ENCODE measurements around the gene NNAT.

The NNAT gene

GRCh38 chr20:37567331-37567665 is 46.2 kb downstream of the NNAT start:
- WGBS (ENCODE audit: insufficient coverage, insufficient read length) = no CpG with 5 or more reads among the region's 7 CpGs
- H3K27ac ChIP-seq (ENCODE audit: low read length) = no peak overlapping the region
- DNase-seq (ENCODE audit: low read depth, low spot score) = no peak
- no peaks in the 10 kb centered on the region for H3K36me3 ChIP-seq (ENCODE audit: control insufficient read depth, insufficient read depth, low read length)
- H3K4me3 ChIP-seq (ENCODE audit: low read length) = no peak overlapping the region
- H3K27me3 ChIP-seq (ENCODE audit: control insufficient read depth, insufficient read depth, low read length) = 0 out of 2 replicates have a peak, but pooled peaks cover 2% of the 10 kb centered on the region
- H3K4me1 ChIP-seq (ENCODE audit: control insufficient read depth, insufficient read depth, low read length) = peaks cover 6% of the 10 kb centered on the region; the same call in 1 of the 2 replicates
- H3K9me3 ChIP-seq (ENCODE audit: control insufficient read depth, insufficient read depth, low read length) = no peaks in the 10 kb centered on the region

- no CpG with 5 or more reads among the region's 13 CpGs for WGBS (ENCODE audit: insufficient coverage, insufficient read length)
- Histone ChIP-seq H3K36me3 (ENCODE audit: control insufficient read depth, insufficient read depth, low read length) (no peaks in the 10 kb centered on the region), H3K27me3 (ENCODE audit: control insufficient read depth, insufficient read depth, low read length) (0 out of 2 replicates have a peak, but pooled peaks cover 2% of the 10 kb centered on the region), H3K4me1 (ENCODE audit: control insufficient read depth, insufficient read depth, low read length) (peaks cover 6% of the 10 kb centered on the region; the same call in 1 of the 2 replicates), H3K4me3 (ENCODE audit: low read length) (no peak overlapping the region), H3K27ac (ENCODE audit: low read length) (no peak overlapping the region), H3K9me3 (ENCODE audit: control insufficient read depth, insufficient read depth, low read length) (no peaks in the 10 kb centered on the region)
- no peak for DNase-seq (ENCODE audit: low read depth, low spot score)
Measured at GRCh38 chr20:37567671-37568588, 46.9 kb downstream of the NNAT start.

- WGBS (ENCODE audit: insufficient coverage, insufficient read length) = no CpG with 5 or more reads among the region's 1 CpG
- Histone ChIP-seq H3K4me3 (ENCODE audit: low read length) (no peak overlapping the region), H3K27me3 (ENCODE audit: control insufficient read depth, insufficient read depth, low read length) (0 out of 2 replicates have a peak, but pooled peaks cover 2% of the 10 kb centered on the region), H3K27ac (ENCODE audit: low read length) (no peak overlapping the region), H3K36me3 (ENCODE audit: control insufficient read depth, insufficient read depth, low read length) (no peaks in the 10 kb centered on the region), H3K4me1 (ENCODE audit: control insufficient read depth, insufficient read depth, low read length) (peaks cover 6% of the 10 kb centered on the region; the same call in 1 of the 2 replicates), H3K9me3 (ENCODE audit: control insufficient read depth, insufficient read depth, low read length) (no peaks in the 10 kb centered on the region)
- no peak for DNase-seq (ENCODE audit: low read depth, low spot score)
Measured at GRCh38 chr20:37570419-37570818, 49.4 kb downstream of the NNAT start.

GRCh38 chr20:37571033-37571432 is 50.0 kb downstream of the NNAT start:
- Histone ChIP-seq H3K27me3 (ENCODE audit: control insufficient read depth, insufficient read depth, low read length) (0 out of 2 replicates have a peak, but pooled peaks cover 2% of the 10 kb centered on the region), H3K27ac (ENCODE audit: low read length) (no peak overlapping the region), H3K4me1 (ENCODE audit: control insufficient read depth, insufficient read depth, low read length) (peaks cover 6% of the 10 kb centered on the region; the same call in 1 of the 2 replicates), H3K36me3 (ENCODE audit: control insufficient read depth, insufficient read depth, low read length) (no peaks in the 10 kb centered on the region), H3K4me3 (ENCODE audit: low read length) (no peak overlapping the region), H3K9me3 (ENCODE audit: control insufficient read depth, insufficient read depth, low read length) (no peaks in the 10 kb centered on the region)
- no peak for DNase-seq (ENCODE audit: low read depth, low spot score)
- WGBS (ENCODE audit: insufficient coverage, insufficient read length) = no CpG with 5 or more reads among the region's 6 CpGs
